SK-N-SH treated with all-trans-retinoic acid at 6 μM for 48 hours (cell line): ENCODE results near the gene TBC1D7.

ENCODE experiments used
- ATAC-seq: fragments of 200-7000 bp; cut with Tn5 transposase; 3 replicates; pipeline ENCODE4 v1.9.1; 2020; ENCODE audit warnings: mild to moderate bottlenecking, moderate library complexity
- ARNTL ChIP-seq: fragments of 450-650 bp; formaldehyde crosslinking; IDR thresholded peaks from 2 replicates; pipeline ENCODE4 v1.5.0; 2020; ENCODE audit warnings: low read depth, mild to moderate bottlenecking, moderate library complexity, borderline replicate concordance
- BACH2 ChIP-seq: fragments of 250-450 bp; sonication (Bioruptor Pico); IDR thresholded peaks from 2 replicates; pipeline ENCODE4 v1.9.0; 2021; ENCODE audit warnings: mild to moderate bottlenecking, borderline replicate concordance
- ESRRG ChIP-seq: fragments of 250-450 bp; sonication (Bioruptor Pico); IDR thresholded peaks from 2 replicates; pipeline ENCODE4 v1.6.1; 2021; ENCODE audit warnings: mild to moderate bottlenecking
- GLIS3 ChIP-seq: fragments of 250-450 bp; sonication (Bioruptor Pico); IDR thresholded peaks from 2 replicates; pipeline ENCODE4 v1.5.0; 2020; ENCODE audit warnings: mild to moderate bottlenecking, moderate library complexity
- ISL1 ChIP-seq: fragments of 250-450 bp; sonication (Bioruptor Pico); IDR thresholded peaks from 2 replicates; pipeline ENCODE4 v2.1.2; 2022; ENCODE audit warnings: mild to moderate bottlenecking, moderate library complexity
- POU6F1 ChIP-seq: fragments of 250-450 bp; sonication (Bioruptor Pico); IDR thresholded peaks from 2 replicates; pipeline ENCODE4 v1.8.0; 2021; ENCODE audit warnings: low read depth, mild to moderate bottlenecking, moderate library complexity, borderline replicate concordance
- PPARA ChIP-seq: fragments of 250-450 bp; sonication (Bioruptor Pico); IDR thresholded peaks from 2 replicates; pipeline ENCODE4 v1.5.0; 2020; ENCODE audit warnings: mild to moderate bottlenecking, borderline replicate concordance
- RARB ChIP-seq: fragments of 250-450 bp; sonication (Bioruptor Pico); IDR thresholded peaks from 2 replicates; pipeline ENCODE4 v1.8.0; 2021; ENCODE audit warnings: mild to moderate bottlenecking, moderate library complexity
- SNAI2 ChIP-seq: fragments of 250-450 bp; sonication (Bioruptor Pico); IDR thresholded peaks from 2 replicates; pipeline ENCODE4 v1.5.0; 2020; ENCODE audit warnings: mild to moderate bottlenecking, moderate library complexity
- TOX ChIP-seq: fragments of 250-450 bp; sonication (Bioruptor Pico); IDR thresholded peaks from 2 replicates; pipeline ENCODE4 v1.8.0; 2021; ENCODE audit warnings: mild to moderate bottlenecking, moderate library complexity, borderline replicate concordance
- TSHZ2 ChIP-seq: fragments of 250-450 bp; sonication (Bioruptor Pico); IDR thresholded peaks from 2 replicates; pipeline ENCODE4 v1.5.0; 2020; ENCODE audit warnings: mild to moderate bottlenecking, moderate library complexity
- ZC3H10 ChIP-seq: fragments of 250-450 bp; sonication (Bioruptor Pico); IDR thresholded peaks from 2 replicates; pipeline ENCODE4 v1.5.1; 2021; ENCODE audit warnings: mild to moderate bottlenecking, moderate library complexity
- ZNF565 ChIP-seq: fragments of 450-650 bp; formaldehyde crosslinking; conservative IDR thresholded peaks from 2 replicates; pipeline ENCODE4 v1.5.0; 2020; ENCODE audit warnings: low read depth, mild to moderate bottlenecking, moderate library complexity
- ZNF70 ChIP-seq: fragments of 450-650 bp; formaldehyde crosslinking; IDR thresholded peaks from 2 replicates; pipeline ENCODE4 v1.5.0; 2020; ENCODE audit warnings: mild to moderate bottlenecking, moderate library complexity
- ZNF8 ChIP-seq: fragments of 450-650 bp; formaldehyde crosslinking; IDR thresholded peaks from 2 replicates; pipeline ENCODE4 v1.5.0; 2020; ENCODE audit warnings: mild to moderate bottlenecking, moderate library complexity
- TF ChIP-seq, protein P1 (sequence below): fragments of 250-450 bp; sonication (Bioruptor Pico); IDR thresholded peaks from 2 replicates; pipeline ENCODE4 v1.5.1; 2021; ENCODE audit warnings: mild to moderate bottlenecking, moderate library complexity
- TF ChIP-seq, protein P2 (sequence below): fragments of 250-450 bp; sonication (Bioruptor Pico); IDR thresholded peaks from 2 replicates; pipeline ENCODE4 v1.5.1; 2020; ENCODE audit warnings: low read depth, mild to moderate bottlenecking, moderate library complexity
- TF ChIP-seq, protein P3 (sequence below): fragments of 250-450 bp; sonication (Bioruptor Pico); IDR thresholded peaks from 2 replicates; pipeline ENCODE4 v1.8.0; 2020; ENCODE audit warnings: mild to moderate bottlenecking, moderate library complexity, borderline replicate concordance

TBC1D7 gene

DNA sequence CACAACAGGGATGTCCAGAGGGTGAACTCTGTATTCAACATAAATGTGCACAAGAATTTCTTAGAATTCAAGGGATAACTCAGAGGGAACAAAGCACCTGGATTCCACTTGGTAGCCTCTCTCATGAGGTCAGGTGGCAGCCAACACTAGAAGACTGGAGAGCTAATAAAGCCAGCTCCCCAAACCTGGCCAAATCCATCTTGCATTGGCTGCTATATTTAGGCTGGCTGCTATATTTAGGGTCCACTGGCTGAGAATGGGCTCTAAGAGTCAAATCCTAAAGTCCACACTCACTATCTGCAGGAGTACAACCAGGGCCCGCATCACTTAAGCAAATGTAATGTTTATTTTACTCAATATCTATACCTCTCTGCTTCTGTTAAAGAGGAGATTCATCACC is 20.0 kb downstream of the TBC1D7 start:
- TF ChIP-seq TOX (no peak), PPARA (no peak), ARNTL (CRISPR knock-in tag) (no peak), ESRRG (CRISPR knock-in tag) (no peak)
- TF ChIP-seq, all 23 proteins: peak for 0
- ATAC-seq = no peak

- no peak for TF ChIP-seq POU6F1
- TF ChIP-seq ZNF565 = no peak
- no peak for TF ChIP-seq TSHZ2 (CRISPR knock-in tag)
- TF ChIP-seq TOX = no peak; the same call in 1 of the 2 replicates
- no peak for TF ChIP-seq ESRRG (CRISPR knock-in tag)
- TF ChIP-seq ISL1 (CRISPR knock-in tag) = no peak
- TF ChIP-seq SNAI2 (CRISPR knock-in tag) = no peak
- no peak for TF ChIP-seq BACH2
- TF ChIP-seq, protein P1, sequence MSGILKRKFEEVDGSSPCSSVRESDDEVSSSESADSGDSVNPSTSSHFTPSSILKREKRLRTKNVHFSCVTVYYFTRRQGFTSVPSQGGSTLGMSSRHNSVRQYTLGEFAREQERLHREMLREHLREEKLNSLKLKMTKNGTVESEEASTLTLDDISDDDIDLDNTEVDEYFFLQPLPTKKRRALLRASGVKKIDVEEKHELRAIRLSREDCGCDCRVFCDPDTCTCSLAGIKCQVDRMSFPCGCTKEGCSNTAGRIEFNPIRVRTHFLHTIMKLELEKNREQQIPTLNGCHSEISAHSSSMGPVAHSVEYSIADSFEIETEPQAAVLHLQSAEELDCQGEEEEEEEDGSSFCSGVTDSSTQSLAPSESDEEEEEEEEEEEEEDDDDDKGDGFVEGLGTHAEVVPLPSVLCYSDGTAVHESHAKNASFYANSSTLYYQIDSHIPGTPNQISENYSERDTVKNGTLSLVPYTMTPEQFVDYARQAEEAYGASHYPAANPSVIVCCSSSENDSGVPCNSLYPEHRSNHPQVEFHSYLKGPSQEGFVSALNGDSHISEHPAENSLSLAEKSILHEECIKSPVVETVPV = no peak
- TF ChIP-seq ARNTL (CRISPR knock-in tag) = no peak
- no peak for TF ChIP-seq RARB (CRISPR knock-in tag)
- TF ChIP-seq, protein P2, sequence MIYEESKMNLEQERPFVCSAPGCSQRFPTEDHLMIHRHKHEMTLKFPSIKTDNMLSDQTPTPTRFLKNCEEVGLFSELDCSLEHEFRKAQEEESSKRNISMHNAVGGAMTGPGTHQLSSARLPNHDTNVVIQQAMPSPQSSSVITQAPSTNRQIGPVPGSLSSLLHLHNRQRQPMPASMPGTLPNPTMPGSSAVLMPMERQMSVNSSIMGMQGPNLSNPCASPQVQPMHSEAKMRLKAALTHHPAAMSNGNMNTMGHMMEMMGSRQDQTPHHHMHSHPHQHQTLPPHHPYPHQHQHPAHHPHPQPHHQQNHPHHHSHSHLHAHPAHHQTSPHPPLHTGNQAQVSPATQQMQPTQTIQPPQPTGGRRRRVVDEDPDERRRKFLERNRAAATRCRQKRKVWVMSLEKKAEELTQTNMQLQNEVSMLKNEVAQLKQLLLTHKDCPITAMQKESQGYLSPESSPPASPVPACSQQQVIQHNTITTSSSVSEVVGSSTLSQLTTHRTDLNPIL = no peak
- TF ChIP-seq, protein P3, sequence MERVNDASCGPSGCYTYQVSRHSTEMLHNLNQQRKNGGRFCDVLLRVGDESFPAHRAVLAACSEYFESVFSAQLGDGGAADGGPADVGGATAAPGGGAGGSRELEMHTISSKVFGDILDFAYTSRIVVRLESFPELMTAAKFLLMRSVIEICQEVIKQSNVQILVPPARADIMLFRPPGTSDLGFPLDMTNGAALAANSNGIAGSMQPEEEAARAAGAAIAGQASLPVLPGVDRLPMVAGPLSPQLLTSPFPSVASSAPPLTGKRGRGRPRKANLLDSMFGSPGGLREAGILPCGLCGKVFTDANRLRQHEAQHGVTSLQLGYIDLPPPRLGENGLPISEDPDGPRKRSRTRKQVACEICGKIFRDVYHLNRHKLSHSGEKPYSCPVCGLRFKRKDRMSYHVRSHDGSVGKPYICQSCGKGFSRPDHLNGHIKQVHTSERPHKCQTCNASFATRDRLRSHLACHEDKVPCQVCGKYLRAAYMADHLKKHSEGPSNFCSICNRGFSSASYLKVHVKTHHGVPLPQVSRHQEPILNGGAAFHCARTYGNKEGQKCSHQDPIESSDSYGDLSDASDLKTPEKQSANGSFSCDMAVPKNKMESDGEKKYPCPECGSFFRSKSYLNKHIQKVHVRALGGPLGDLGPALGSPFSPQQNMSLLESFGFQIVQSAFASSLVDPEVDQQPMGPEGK (CRISPR knock-in tag) = no peak
- no peak for TF ChIP-seq PPARA
- TF ChIP-seq, all 23 proteins: peak for 0
- ATAC-seq = peak; percentile 13; the same call in 1 of the 3 replicates
These were observed 20.8 kb downstream of the TBC1D7 start for GRCh38 chr6:13307508-13307995.

DNA sequence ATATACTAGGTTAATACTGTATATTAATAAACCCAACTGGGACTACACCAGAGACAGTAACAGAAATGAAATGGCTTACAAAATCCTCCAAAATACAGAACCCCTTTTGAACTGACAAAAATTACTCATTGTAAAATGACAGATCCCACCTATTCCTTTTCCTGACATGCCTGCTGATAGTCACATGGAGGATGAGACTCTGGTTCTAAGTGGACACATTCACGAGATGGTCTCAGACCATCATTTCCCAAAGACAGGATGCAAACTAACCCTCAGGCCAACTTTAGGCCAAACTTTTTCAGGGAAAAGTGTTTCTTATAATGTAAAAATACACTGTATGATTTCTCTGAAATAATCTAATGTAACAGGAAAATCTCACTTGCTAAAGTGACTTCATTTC is 22.5 kb downstream of the TBC1D7 start:
- no peak for ATAC-seq
- TF ChIP-seq PPARA = no peak
- no peak for TF ChIP-seq ZNF70 (CRISPR knock-in tag)
- TF ChIP-seq SNAI2 (CRISPR knock-in tag) = no peak
- no peak for TF ChIP-seq TSHZ2 (CRISPR knock-in tag)
- TF ChIP-seq, protein P1 = no peak
- no peak for TF ChIP-seq ZNF8 (CRISPR knock-in tag)
- TF ChIP-seq GLIS3 (CRISPR knock-in tag) = no peak
- TF ChIP-seq ESRRG (CRISPR knock-in tag) = no peak
- TF ChIP-seq RARB (CRISPR knock-in tag) = no peak
- no peak for TF ChIP-seq ZNF565
- no peak for TF ChIP-seq ZC3H10 (CRISPR knock-in tag)
- TF ChIP-seq, protein P3 (CRISPR knock-in tag) = no peak
- TF ChIP-seq ISL1 (CRISPR knock-in tag) = no peak
- no peak for TF ChIP-seq POU6F1
- TF ChIP-seq, all 23 proteins: peak for 0
